Endometrial microvascular endothelial cells (primary cell): ENCODE measurements around the gene SAAL1. TPM values are rescaled to one million over a fixed set of nuclear protein-coding genes. Genes with fewer than 3 reads are reported as not detected.

Source experiments
- in situ Hi-C: cut with HindIII; loops from 2 replicates; pipeline ENCODE4 v1.10.0; 2017; ENCODE audit warnings: low sequenced_read_pairs, low pct_unique_long_range_greater_than_20kb; ENCODE audit errors: inconsistent ontology term
- total RNA-seq: library from RNA; depleted of rRNA; stranded (reverse); fragments of >200 nt; gene quantifications from one replicate; pipeline ENCODE4 v1.2.3, GENCODE V29; 2015; ENCODE audit errors: inconsistent ontology term

The SAAL1 gene
- total RNA-seq, 1 donor from 2014 or later = 32.0 TPM

- in situ Hi-C loops = no loop called here
These were observed 69.4 kb downstream of the SAAL1 start for GRCh38 chr11:18036456-18036855.

Other genes with a start within 250 kb of the SAAL1 start
- 18.5 TPM for gene SERGEF, start 93.0 kb downstream of the SAAL1 start, total RNA-seq
- gene TPH1, start 59.8 kb downstream of the SAAL1 start, total RNA-seq = not detected
- not detected for gene MRGPRX3, start 26.5 kb upstream of the SAAL1 start, total RNA-seq
- gene MRGPRX4, start 66.8 kb upstream of the SAAL1 start, total RNA-seq = not detected
- gene SAA4, start 130.7 kb upstream of the SAAL1 start, total RNA-seq = not detected
- gene SAA2, start 142.6 kb upstream of the SAAL1 start, total RNA-seq = not detected
- gene SAA1, start 160.2 kb upstream of the SAAL1 start, total RNA-seq = not detected
- gene HPS5, start 216.1 kb upstream of the SAAL1 start, total RNA-seq = 19.1 TPM
- 64.0 TPM for gene GTF2H1, start 216.5 kb upstream of the SAAL1 start, total RNA-seq